Epithelial cell of prostate (primary cell): ENCODE data around the gene COMMD4.

Experiments
- DNase-seq: peaks from one replicate; pipeline ENCODE4 v3.0.0-alpha.2; 2011; ENCODE audit warnings: low read depth, low spot score
- H3K27ac ChIP-seq: fragments of 450-650 bp; 2 replicates; pipeline ENCODE4 v1.5.1; 2017; ENCODE audit warnings: mild to moderate bottlenecking

COMMD4 gene

GRCh38 chr15:75354454-75354853 is 18.6 kb downstream of the COMMD4 start:
- DNase-seq: no peak
- H3K27ac ChIP-seq: no peak overlapping the region

- H3K27ac ChIP-seq: no peak overlapping the region
- no peak for DNase-seq
Measured at GRCh38 chr15:75355369-75355768, 19.5 kb downstream of the COMMD4 start.

GRCh38 chr15:75356006-75356405 is 20.1 kb downstream of the COMMD4 start:
- H3K27ac ChIP-seq: no peak overlapping the region
- no peak for DNase-seq

- H3K27ac ChIP-seq: no peak overlapping the region
- no peak for DNase-seq
Measured at GRCh38 chr15:75356517-75356916, 20.7 kb downstream of the COMMD4 start.

GRCh38 chr15:75357976-75358673 is 22.3 kb downstream of the COMMD4 start:
- H3K27ac ChIP-seq: no peak overlapping the region
- no peak for DNase-seq

- no peak for DNase-seq
- no peak overlapping the region for H3K27ac ChIP-seq
Measured at GRCh38 chr15:75358771-75359536, 23.1 kb downstream of the COMMD4 start.

GRCh38 chr15:75359537-75360250 is 23.8 kb downstream of the COMMD4 start:
- H3K27ac ChIP-seq: no peak overlapping the region
- no peak for DNase-seq

- no peak overlapping the region for H3K27ac ChIP-seq
- no peak for DNase-seq
Measured at GRCh38 chr15:75360391-75360790, 24.5 kb downstream of the COMMD4 start.

GRCh38 chr15:75360856-75361255 is 25.0 kb downstream of the COMMD4 start:
- no peak for DNase-seq
- H3K27ac ChIP-seq: no peak overlapping the region

GRCh38 chr15:75361361-75361988 is 25.6 kb downstream of the COMMD4 start:
- no peak overlapping the region for H3K27ac ChIP-seq
- no peak for DNase-seq

- DNase-seq: no peak
- no peak overlapping the region for H3K27ac ChIP-seq
Measured at GRCh38 chr15:75361989-75362641, 26.3 kb downstream of the COMMD4 start.

- DNase-seq: no peak
- H3K27ac ChIP-seq: no peak overlapping the region
Measured at GRCh38 chr15:75362642-75363249, 26.9 kb downstream of the COMMD4 start.

GRCh38 chr15:75363786-75364185 is 27.9 kb downstream of the COMMD4 start:
- H3K27ac ChIP-seq: no peak overlapping the region
- no peak for DNase-seq

- H3K27ac ChIP-seq: no peak overlapping the region
- DNase-seq: no peak
Measured at GRCh38 chr15:75364881-75365280, 29.0 kb downstream of the COMMD4 start.

GRCh38 chr15:75366163-75366562 is 30.3 kb downstream of the COMMD4 start:
- H3K27ac ChIP-seq: no peak overlapping the region
- no peak for DNase-seq

- no peak for DNase-seq
Measured at GRCh38 chr15:75367006-75367405, 31.1 kb downstream of the COMMD4 start.

GRCh38 chr15:75367406-75367912 is 31.6 kb downstream of the COMMD4 start:
- H3K27ac ChIP-seq: peak overlapping the region; percentile 96
- no peak for DNase-seq

More at GRCh38 chr15:75367006-75367405, 31.1 kb downstream of the COMMD4 start:
- H3K27ac ChIP-seq: no peak overlapping the region

- peak; percentile 92 for DNase-seq
- H3K27ac ChIP-seq: peak within 1 kb of the TSS; percentile 96
Measured at GRCh38 chr15:75367913-75368688, 32.2 kb downstream of the COMMD4 start, which contains the start of gene MAN2C1. Gene MAN2C1 (minus strand): TSS chr15:75368607. CDS start chr15:75368583, 24 bp downstream.
